Activated CD4-positive, alpha-beta T cell treated with anti-CD3 and anti-CD28 coated beads for 4 hours (primary cell): ENCODE data around the gene UIMC1.
A peak's percentile ranks its signal among the peaks of the same experiment; 100 is the strongest.
"Not testable (repeated sequence)": the region's sequence is repeated elsewhere in the genome, so short reads cannot be mapped to it uniquely, and the experiment has no call there.

Experiments
- DNase-seq, 2 donors: peaks; one replicate each; pipeline ENCODE4 v3.0.0-alpha.2; 2020

Gene UIMC1

DNA sequence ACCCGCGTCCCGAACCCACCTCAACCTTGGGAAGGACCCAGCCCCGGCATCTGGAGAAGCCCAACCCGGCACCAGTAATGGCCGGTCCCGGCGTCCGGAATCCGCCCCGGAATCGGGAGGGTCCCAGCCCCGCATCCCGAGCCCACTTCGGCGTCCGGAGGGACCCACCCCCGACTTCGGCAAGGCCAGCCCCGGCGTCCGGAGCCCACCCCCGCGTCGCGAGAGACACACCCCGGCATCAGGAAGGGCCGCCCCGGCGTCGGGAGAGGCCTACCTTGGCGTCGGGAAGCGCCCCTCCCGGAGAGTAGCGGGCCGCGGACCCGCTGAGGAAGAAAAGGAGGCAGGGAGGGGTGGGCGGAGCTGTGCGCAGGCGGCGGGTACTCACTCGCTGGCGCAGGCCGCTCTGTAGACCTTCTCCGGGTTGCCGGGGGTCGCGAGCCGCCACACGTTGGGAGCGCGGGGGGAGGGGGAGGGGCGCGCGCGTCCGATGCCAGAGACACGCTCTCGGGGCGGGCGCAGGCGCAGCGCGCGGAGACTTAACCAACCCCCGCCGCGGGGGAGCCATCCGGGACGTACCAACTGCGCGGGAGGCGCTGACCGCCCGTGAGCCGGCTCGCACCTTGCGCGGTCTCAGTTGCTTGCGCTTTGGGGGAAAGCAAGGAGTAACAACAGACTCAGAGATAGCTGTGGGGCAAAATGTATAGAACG lies at the start of gene UIMC1:
UIMC1 (minus strand) TSS at position 515 of the 708 bp plus-strand sequence. CDS start 24,164 bp downstream, outside the sequence.
- DNase-seq: peak; percentile 91

- no peak for DNase-seq
Measured at GRCh38 chr5:177049285-177049684, 42.7 kb upstream of the UIMC1 start.

DNA sequence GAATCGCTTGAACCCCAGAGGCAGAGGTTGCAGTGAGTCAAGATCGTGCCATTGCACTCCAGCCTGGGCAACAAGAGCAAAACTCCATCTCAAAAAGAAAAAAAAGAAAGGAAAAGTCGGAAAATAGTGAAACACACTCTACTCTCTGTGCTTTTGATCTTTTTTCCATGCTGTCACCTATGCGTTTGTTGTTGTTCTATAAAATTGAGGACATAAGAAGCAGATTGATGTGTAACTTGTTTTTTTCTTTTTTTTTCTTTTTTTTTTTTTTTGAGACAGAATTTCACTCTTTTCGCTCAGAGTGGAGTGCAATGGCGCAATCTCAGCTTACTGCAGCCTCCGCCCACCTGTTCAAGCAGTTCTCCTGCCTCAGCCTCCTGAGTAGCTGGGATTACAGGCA lies 42.0 kb upstream of the UIMC1 start:
- DNase-seq: not testable (repeated sequence)

DNA sequence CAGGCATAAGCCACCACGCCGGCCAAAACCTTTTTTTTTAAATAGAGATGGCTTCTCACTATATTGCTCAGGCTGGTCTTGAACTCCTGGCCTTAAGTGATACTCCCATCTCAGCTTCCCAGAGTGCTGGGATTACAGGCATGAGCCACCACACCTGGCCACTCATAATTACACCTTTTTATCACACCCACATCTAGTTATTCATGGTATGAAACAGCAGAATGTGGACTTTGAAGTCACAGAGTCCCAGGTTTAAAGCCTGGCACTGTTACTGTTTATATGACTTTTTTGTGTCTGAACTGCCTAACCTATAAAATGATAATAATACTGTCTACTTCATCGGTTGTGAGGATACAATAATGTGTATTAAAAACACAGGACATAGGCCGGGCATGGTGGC lies 39.1 kb upstream of the UIMC1 start:
- DNase-seq: no peak

- no peak for DNase-seq
Measured at GRCh38 chr5:177044641-177045040, 38.1 kb upstream of the UIMC1 start.

DNA sequence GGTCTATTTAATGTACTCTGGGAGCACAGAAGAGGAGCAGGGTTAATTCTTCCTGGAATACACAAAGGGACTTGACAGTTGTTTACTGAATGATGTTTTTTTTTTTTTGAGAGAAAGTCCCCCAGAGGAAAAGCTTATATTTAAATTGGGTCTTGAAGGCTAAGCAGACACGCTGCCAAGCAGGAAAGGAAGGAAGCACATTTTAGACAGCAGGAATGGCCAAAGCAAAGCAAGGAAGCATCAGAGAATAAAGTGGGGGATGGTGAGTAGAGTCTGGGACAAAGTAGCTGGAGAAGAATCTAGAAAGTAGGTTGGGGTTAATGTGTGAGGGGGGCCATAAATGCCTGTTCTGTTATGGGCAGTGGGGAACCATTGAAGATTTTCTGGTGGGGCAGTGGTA lies 37.4 kb upstream of the UIMC1 start:
- no peak for DNase-seq

- DNase-seq: no peak
Measured at GRCh38 chr5:177043114-177043513, 36.5 kb upstream of the UIMC1 start.

DNA sequence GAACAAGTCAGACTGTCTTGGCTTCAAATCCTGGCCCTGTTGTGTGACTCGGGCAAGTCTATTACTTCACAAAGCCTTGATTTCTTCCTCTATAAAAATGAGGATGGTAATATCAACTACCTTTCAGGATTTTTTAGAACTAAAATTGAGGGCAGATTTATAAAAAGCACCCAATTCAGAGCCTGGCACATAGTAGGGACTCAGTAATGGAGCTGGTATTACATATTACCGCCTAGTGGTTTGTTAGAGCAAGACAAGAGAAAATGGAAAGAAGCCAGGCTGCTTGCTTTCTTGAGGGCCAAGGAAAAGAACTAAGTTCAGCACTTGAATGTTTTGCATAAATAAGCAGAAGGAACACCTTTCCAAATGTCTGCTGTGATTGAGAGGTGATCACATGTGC lies 35.4 kb upstream of the UIMC1 start:
- DNase-seq: no peak

DNA sequence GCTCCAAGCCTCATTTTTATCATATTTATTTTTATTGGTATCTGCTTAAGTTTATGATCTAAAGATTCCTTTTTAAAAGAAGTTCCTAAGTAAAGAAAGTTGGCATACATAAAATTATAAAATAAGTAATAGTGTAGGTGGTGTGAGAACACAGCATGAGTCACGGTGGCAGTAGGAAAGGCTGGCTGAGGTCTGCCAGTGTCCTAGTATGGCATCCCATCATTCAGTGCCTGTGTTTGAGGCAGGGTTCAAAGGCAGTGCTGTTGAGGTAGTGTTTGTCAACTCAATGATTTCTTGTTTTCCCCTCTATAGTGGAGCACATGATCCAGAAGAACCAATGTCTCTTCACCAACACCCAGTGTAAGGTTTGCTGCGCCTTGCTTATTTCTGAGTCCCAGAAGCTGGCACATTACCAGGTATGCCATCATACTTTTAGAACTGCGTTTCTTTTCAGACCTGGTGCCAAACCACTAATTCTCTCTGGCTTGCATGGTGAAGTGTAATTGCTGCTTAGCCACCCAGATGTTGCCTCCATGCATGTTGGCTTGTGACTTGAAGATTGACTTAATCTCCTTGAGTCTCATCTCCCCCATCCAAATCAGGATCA lies 34.3 kb upstream of the UIMC1 start:
- no peak for DNase-seq

- no peak for DNase-seq
Measured at GRCh38 chr5:177036921-177037320, 30.3 kb upstream of the UIMC1 start.

- DNase-seq: no peak
Measured at GRCh38 chr5:177036443-177036842, 29.9 kb upstream of the UIMC1 start.

- no peak for DNase-seq
Measured at GRCh38 chr5:177035976-177036375, 29.4 kb upstream of the UIMC1 start.

- no peak for DNase-seq
Measured at GRCh38 chr5:177029498-177029897, 22.9 kb upstream of the UIMC1 start.

DNA sequence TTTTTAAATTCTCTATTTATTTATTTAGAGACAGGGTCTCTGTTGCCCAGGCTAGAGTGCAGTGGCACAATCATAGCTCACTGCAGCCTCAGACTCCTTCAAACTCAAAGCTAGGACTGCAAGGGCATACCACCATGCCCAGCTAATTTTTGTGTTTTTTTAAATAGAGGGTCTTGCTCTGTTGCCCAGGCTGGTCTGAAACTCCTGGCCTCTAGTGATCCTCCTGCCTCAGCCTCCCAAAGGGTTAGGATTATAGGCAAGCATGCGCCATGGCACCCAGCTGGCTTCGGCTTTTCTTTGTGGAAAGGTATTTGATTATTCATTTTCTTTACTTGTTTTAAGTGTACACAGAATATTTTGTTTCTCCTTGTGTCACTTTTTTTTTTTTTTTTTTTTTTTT lies 21.1 kb upstream of the UIMC1 start:
- DNase-seq: no peak

DNA sequence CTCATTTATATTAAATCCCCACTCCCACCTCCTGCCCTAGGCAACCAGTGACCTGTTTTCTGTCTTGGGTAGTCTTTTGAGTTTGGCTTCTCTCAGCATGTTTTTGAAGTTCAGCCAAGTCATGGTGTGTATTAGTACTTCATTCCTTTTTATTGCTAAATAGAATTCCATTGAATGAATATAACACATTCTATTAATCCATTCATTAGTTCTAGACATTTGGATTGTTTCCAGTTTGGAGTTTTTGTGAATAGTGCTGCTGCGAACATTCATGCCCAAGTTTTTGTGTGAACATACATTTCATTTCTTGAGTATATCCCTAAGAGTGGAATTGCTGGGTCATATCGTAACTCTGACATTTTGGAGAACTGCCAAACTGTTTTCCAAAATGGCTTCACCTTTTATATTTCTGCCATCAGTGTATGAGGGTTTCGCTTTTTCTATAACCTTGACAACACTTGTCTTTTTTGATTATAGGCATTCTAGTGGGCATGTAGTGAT lies 18.6 kb upstream of the UIMC1 start:
- DNase-seq: no peak

- DNase-seq: no peak
Measured at GRCh38 chr5:177024559-177024958, 18.0 kb upstream of the UIMC1 start.

GRCh38 chr5:177023303-177023664 lies 16.7 kb upstream of the UIMC1 start:
- DNase-seq: no peak

DNA sequence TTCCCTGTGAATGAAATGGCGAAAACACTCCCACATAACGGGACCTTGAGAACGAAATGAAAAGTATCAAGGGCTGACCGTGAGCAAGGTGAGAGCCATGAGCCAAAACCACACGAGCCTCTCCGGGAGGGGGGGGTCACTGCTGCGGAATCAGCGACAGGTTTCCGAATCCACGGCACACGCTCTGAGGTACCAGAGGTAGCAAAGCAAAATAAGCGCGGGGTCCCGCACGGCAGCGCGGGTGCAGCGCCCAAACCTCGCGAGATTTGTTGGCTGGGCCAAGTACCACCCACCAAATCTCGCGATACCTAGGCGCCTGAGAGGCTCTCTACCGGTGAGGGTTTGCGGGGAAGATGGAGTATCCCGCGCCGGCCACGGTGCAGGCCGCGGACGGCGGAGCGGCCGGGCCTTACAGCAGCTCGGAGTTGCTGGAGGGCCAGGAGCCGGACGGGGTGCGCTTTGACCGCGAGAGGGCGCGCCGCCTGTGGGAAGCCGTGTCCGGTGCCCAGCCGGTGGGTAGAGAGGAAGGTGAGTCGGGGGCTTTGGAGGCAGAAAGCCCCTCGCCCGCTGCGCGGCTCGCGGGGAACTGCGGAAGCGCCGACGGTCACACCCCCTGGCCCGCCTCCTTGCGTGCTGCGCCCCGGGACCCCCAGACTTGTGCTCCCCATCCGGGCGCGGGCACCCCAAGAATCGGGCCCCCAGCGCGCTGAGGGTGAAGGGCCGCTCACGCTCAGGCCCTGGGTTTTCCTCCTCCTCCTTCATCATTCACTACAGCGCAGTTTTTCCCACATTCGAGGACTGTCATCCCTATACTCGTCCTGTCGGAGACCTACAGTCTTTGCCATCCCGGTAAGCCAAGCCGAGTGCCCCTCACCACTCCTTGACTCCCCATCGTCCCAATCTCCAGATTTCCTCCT lies 16.1 kb upstream of the UIMC1 start, which contains the start of gene ZNF346:
ZNF346 (plus strand) TSS at position 311 of the 917 bp plus-strand sequence; CDS start at position 354, 43 bp downstream.
- DNase-seq: peak; percentile 92 to 93

DNA sequence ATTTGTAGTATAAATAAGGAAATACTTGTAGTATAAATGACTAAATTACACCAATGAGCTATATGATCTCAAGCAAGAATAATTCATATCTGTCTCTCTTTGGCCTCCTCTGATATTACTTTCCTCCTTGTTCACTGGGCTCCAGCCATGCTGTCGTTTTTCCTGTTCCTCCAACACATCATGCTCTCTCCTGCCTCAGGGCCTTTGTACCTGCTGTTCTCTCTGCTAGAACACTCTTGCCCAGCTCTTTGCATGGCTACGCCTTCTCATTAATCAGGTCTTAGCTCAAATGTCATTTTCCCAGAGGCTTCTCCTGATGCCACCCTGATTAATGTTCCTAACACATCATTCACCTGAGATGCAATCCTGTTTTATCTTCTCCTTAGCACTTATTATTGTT lies 13.5 kb upstream of the UIMC1 start:
- DNase-seq: no peak

GRCh38 chr5:177018341-177018740 lies 11.8 kb upstream of the UIMC1 start:
- DNase-seq: no peak

- DNase-seq: no peak
Measured at GRCh38 chr5:177015156-177015555, 8.6 kb upstream of the UIMC1 start.

- DNase-seq: no peak
Measured at GRCh38 chr5:177010153-177010552, 3.6 kb upstream of the UIMC1 start.

DNA sequence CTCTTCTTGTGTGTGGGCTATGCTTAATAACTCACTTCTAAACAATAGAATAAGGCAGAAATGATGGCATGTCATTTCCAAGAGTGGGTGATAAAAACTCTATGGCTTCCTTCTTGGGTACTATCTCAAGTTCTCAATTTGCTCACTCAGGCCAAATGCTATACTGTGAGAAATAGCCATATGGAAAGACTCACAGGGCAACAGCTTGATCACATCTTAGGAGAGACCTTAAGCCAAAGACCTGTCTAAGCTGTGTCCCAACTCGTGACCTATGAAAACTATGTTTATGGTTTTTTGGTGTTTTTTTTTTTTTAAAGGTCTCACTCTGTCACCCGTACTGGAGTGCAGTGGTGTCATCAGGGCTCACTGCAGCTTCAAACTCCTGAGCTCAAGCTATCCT lies 2.1 kb upstream of the UIMC1 start:
- DNase-seq: no peak
